ENCODE measurements around the gene GNG7.
A peak's percentile ranks its signal among the peaks of the same experiment; 100 is the strongest.

GRCh38 chr19:2578901-2579677 lies 123.4 kb downstream of the GNG7 start:
- TF ChIP-seq CTCF (optimal IDR thresholded peaks at IDR 0.05 in 1 of 3, IDR thresholded peaks at IDR 0.05 in 1 of 3, conservative IDR thresholded peaks at IDR 0.05 in 1 of 3; ENCODE audit: extremely low read depth in 1 of 3, insufficient read depth in 2 of 3, low read length in 3 of 3), result peak; percentile 54 to 89 (median 69)
- TF ChIP-seq EZH2 (IDR thresholded peaks at IDR 0.05; ENCODE audit: low read length), result no peak
